Stimulated activated memory B cell treated with anti-CD40 and anti-IgM and Interleukin-4, amounts not matched to agents 10 μg/mL and 1 μg/mL and 100 μg/mL, for 72 hours (primary cell): Measurements from ENCODE around the gene SH3BP2.
A peak's percentile ranks its signal among the peaks of the same experiment; 100 is the strongest.

ENCODE experiments used
- ATAC-seq: fragments of 150-1000 bp; cut with Tn5 transposase; 2 replicates; pipeline ENCODE4 v1.10.0; 2021
- H3K27ac Mint-ChIP-seq: one replicate; pipeline ENCODE4 v1.8.0; 2022; ENCODE audit warnings: mild to moderate bottlenecking, mixed read lengths
- H3K27me3 Mint-ChIP-seq: one replicate; pipeline ENCODE4 v1.8.0; 2022; ENCODE audit warnings: mixed read lengths
- H3K36me3 Mint-ChIP-seq: one replicate; pipeline ENCODE4 v1.8.0; 2022; ENCODE audit warnings: mixed read lengths
- H3K4me1 Mint-ChIP-seq: one replicate; pipeline ENCODE4 v1.8.0; 2022; ENCODE audit warnings: mixed read lengths
- H3K4me3 Mint-ChIP-seq: one replicate; pipeline ENCODE4 v1.8.0; 2022; ENCODE audit warnings: mild to moderate bottlenecking, moderate library complexity, mixed read lengths
- H3K9me3 Mint-ChIP-seq: one replicate; pipeline ENCODE4 v1.8.0; 2022; ENCODE audit warnings: mixed read lengths

The SH3BP2 gene

GRCh38 chr4:2814627-2815270, 21.9 kb downstream of the SH3BP2 start:
- no peak for ATAC-seq
- no peaks in the 10 kb centered on the region for H3K9me3 Mint-ChIP-seq
- H3K4me3 Mint-ChIP-seq: no peak overlapping the region
- H3K4me1 Mint-ChIP-seq: peaks cover 79% of the 10 kb centered on the region
- no peaks in the 10 kb centered on the region for H3K27me3 Mint-ChIP-seq
- H3K36me3 Mint-ChIP-seq: peaks cover 11% of the 10 kb centered on the region
- peak overlapping the region; percentile 0 for H3K27ac Mint-ChIP-seq

- Mint-ChIP-seq H3K27ac (peak overlapping the region; percentile 15), H3K9me3 (no peaks in the 10 kb centered on the region), H3K4me1 (peaks cover 72% of the 10 kb centered on the region), H3K27me3 (no peaks in the 10 kb centered on the region), H3K4me3 (peak overlapping the region; percentile 69), H3K36me3 (peaks cover 11% of the 10 kb centered on the region)
- ATAC-seq: no peak
Observed at GRCh38 chr4:2816401-2816954, 23.6 kb downstream of the SH3BP2 start.

GRCh38 chr4:2817137-2817536, 24.3 kb downstream of the SH3BP2 start:
- Mint-ChIP-seq H3K9me3 (no peaks in the 10 kb centered on the region), H3K27ac (peak overlapping the region; percentile 15), H3K27me3 (no peaks in the 10 kb centered on the region), H3K36me3 (peaks cover 11% of the 10 kb centered on the region), H3K4me3 (peak overlapping the region; percentile 69), H3K4me1 (peaks cover 65% of the 10 kb centered on the region)
- ATAC-seq: no peak

GRCh38 chr4:2817701-2818350, 24.9 kb downstream of the SH3BP2 start:
- peak overlapping the region; percentile 15 for H3K27ac Mint-ChIP-seq
- H3K9me3 Mint-ChIP-seq: no peaks in the 10 kb centered on the region
- peak overlapping the region; percentile 69 for H3K4me3 Mint-ChIP-seq
- peaks cover 58% of the 10 kb centered on the region for H3K4me1 Mint-ChIP-seq
- no peaks in the 10 kb centered on the region for H3K27me3 Mint-ChIP-seq
- ATAC-seq: peak; percentile 52
- peaks cover 14% of the 10 kb centered on the region for H3K36me3 Mint-ChIP-seq

- no peak overlapping the region for H3K27ac Mint-ChIP-seq
- H3K9me3 Mint-ChIP-seq: no peaks in the 10 kb centered on the region
- no peaks in the 10 kb centered on the region for H3K27me3 Mint-ChIP-seq
- ATAC-seq: peak; percentile 17
- H3K4me3 Mint-ChIP-seq: peak overlapping the region; percentile 55
- peaks cover 20% of the 10 kb centered on the region for H3K36me3 Mint-ChIP-seq
- H3K4me1 Mint-ChIP-seq: peaks cover 52% of the 10 kb centered on the region
Observed at GRCh38 chr4:2818351-2818939, 25.6 kb downstream of the SH3BP2 start.

GRCh38 chr4:2819244-2820215, 26.6 kb downstream of the SH3BP2 start:
- ATAC-seq: no peak
- Mint-ChIP-seq H3K9me3 (no peaks in the 10 kb centered on the region), H3K27ac (no peak overlapping the region), H3K36me3 (peaks cover 28% of the 10 kb centered on the region), H3K4me1 (peaks cover 41% of the 10 kb centered on the region), H3K27me3 (no peaks in the 10 kb centered on the region), H3K4me3 (peak overlapping the region; percentile 55)

GRCh38 chr4:2820216-2820982, 27.5 kb downstream of the SH3BP2 start:
- Mint-ChIP-seq H3K27me3 (no peaks in the 10 kb centered on the region), H3K4me1 (peaks cover 32% of the 10 kb centered on the region), H3K36me3 (peaks cover 36% of the 10 kb centered on the region), H3K4me3 (no peak overlapping the region), H3K27ac (no peak overlapping the region), H3K9me3 (no peaks in the 10 kb centered on the region)
- no peak for ATAC-seq

GRCh38 chr4:2822461-2823300, 29.8 kb downstream of the SH3BP2 start:
- no peak overlapping the region for H3K4me3 Mint-ChIP-seq
- H3K36me3 Mint-ChIP-seq: peaks cover 43% of the 10 kb centered on the region
- peaks cover 6% of the 10 kb centered on the region for H3K9me3 Mint-ChIP-seq
- no peaks in the 10 kb centered on the region for H3K27me3 Mint-ChIP-seq
- H3K4me1 Mint-ChIP-seq: peaks cover 13% of the 10 kb centered on the region
- H3K27ac Mint-ChIP-seq: no peak overlapping the region
- ATAC-seq: no peak

- ATAC-seq: no peak
- H3K36me3 Mint-ChIP-seq: peaks cover 49% of the 10 kb centered on the region
- H3K27ac Mint-ChIP-seq: no peak overlapping the region
Observed at GRCh38 chr4:2823301-2823670, 30.4 kb downstream of the SH3BP2 start.

GRCh38 chr4:2823671-2824328, 30.9 kb downstream of the SH3BP2 start:
- no peak overlapping the region for H3K4me3 Mint-ChIP-seq
- no peaks in the 10 kb centered on the region for H3K27me3 Mint-ChIP-seq
- ATAC-seq: no peak
- H3K36me3 Mint-ChIP-seq: peaks cover 55% of the 10 kb centered on the region
- H3K4me1 Mint-ChIP-seq: peaks cover 20% of the 10 kb centered on the region
- no peak overlapping the region for H3K27ac Mint-ChIP-seq
- peaks cover 6% of the 10 kb centered on the region for H3K9me3 Mint-ChIP-seq

More at GRCh38 chr4:2823301-2823670, 30.4 kb downstream of the SH3BP2 start:
- Mint-ChIP-seq H3K4me3 (no peak overlapping the region), H3K9me3 (peaks cover 6% of the 10 kb centered on the region), H3K27me3 (no peaks in the 10 kb centered on the region), H3K4me1 (peaks cover 15% of the 10 kb centered on the region)

- H3K9me3 Mint-ChIP-seq: peaks cover 6% of the 10 kb centered on the region
- H3K4me3 Mint-ChIP-seq: no peak overlapping the region
- H3K4me1 Mint-ChIP-seq: peaks cover 19% of the 10 kb centered on the region
- no peaks in the 10 kb centered on the region for H3K27me3 Mint-ChIP-seq
- peaks cover 59% of the 10 kb centered on the region for H3K36me3 Mint-ChIP-seq
- no peak for ATAC-seq
- no peak overlapping the region for H3K27ac Mint-ChIP-seq
Observed at GRCh38 chr4:2824329-2824835, 31.5 kb downstream of the SH3BP2 start.

- peaks cover 64% of the 10 kb centered on the region for H3K36me3 Mint-ChIP-seq
- H3K27me3 Mint-ChIP-seq: no peaks in the 10 kb centered on the region
- no peak overlapping the region for H3K4me3 Mint-ChIP-seq
- peak; percentile 14 for ATAC-seq
- H3K9me3 Mint-ChIP-seq: peaks cover 6% of the 10 kb centered on the region
- H3K4me1 Mint-ChIP-seq: peaks cover 14% of the 10 kb centered on the region
- H3K27ac Mint-ChIP-seq: no peak overlapping the region
Observed at GRCh38 chr4:2824836-2825381, 32.0 kb downstream of the SH3BP2 start.

- no peaks in the 10 kb centered on the region for H3K27me3 Mint-ChIP-seq
- peaks cover 9% of the 10 kb centered on the region for H3K4me1 Mint-ChIP-seq
- ATAC-seq: no peak
- peaks cover 6% of the 10 kb centered on the region for H3K9me3 Mint-ChIP-seq
- H3K4me3 Mint-ChIP-seq: no peak overlapping the region
- H3K27ac Mint-ChIP-seq: no peak overlapping the region
- H3K36me3 Mint-ChIP-seq: peaks cover 65% of the 10 kb centered on the region
Observed at GRCh38 chr4:2825740-2826139, 32.9 kb downstream of the SH3BP2 start.
